HuH-7.5 (cell line): ENCODE measurements around the gene FEV.
A peak's percentile ranks its signal among the peaks of the same experiment; 100 is the strongest.

ENCODE experiments used
- DNase-seq: peaks from one replicate; pipeline ENCODE4 v3.0.0; 2011; ENCODE audit warnings: low spot score

The FEV gene

DNA sequence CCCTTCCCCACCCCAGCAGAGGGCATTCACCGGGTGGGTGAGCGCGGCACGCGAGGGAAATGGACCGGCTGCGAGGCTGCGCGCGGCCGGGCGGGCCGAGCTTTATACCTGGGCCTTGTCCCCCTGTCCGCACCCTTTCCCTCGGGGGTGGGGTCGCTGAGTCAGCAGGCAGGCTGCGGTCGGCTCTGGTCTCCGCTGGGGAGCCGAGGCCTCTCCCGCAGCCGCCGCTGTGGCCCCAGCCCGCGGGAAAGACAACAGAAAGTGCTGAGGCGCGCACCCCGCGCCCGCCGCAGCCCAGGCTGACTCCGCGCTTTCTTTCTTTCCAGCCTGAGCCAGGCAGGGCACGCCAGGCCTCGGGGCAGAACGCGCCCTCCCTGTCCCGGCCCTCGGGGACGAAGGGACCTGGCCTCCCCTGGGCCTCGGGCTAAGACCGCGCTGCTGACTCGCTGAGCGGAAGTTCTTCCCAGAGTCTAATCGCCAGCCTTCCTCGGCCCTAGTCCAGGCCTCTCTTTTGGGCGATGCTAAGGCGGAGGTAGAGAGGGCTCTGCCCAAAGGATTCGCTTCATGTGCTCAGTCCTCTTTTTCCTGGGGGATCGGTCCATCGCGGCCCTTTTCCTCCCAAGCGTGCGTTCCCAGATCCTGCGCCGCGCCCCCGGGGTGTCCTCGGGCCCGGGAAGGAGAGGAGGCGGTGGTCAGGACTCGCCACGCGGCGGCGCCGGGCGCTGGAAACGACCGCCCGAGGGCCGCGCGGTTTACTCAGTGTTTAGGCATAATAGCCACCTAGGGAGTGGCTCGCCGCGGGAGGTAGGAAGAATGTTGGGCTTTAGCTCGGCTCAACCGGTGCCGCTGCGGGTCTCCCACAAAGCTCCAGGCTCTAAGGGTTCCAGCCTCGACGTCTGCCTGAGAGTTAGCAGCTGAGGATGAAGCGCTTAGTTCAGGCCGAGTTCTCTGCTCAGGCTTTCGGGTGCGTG lies 8.6 kb upstream of the FEV start, which contains the start of gene CRYBA2:
CRYBA2 (minus strand) TSS at position 78 of the 971 bp plus-strand sequence. CDS start 246 bp downstream, outside the sequence.
- no peak for DNase-seq

DNA sequence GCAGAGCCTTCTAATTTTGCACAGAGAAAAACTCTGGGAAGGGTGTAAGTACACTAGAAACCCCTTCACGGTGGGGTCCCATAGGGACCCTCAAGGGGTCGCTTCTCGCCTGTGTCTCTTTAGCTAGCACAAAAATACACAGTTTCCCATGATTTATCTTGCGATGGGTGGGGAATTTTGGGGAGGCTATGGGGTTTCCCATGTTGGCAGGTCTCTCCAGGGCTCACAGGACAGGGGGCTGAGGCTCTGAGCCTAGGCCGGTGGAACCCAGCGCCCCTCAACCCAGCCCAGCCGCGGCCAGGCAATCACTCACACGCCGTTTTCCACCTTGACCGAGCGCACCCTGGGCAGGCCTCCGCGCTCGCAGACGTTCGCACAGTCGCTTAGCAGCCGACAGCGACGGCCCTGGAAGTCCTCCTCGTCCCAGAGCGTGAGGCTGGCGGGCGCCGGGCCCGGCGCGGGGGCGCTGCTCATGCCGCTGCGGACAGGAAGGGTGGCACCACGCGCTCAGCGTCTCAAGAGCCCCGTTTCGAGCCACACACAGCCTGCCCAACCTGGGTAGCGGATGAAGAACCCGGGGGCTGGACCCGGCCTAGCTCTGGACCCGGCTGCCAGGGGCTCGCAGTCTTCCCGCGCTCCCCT lies 7.8 kb upstream of the FEV start:
- DNase-seq: no peak

DNA sequence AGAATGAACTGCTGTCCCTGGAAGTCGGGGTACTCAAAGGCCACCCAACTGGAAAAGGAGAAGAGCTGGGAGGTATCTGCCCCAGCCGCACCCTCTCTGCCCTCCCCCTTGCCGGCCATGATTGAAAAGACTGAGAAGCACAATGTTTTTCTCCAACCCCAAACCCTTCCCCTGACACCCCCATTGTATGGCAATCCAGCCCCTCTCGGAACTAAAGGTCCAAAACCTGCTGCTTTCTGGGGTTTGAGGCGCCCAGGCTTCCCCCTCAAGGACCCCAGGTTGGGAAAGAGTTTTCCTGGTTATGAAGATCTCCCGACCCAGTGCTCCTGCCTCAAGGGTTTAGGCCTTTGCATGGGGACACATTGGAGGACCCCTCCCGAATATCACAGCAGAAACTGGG lies 7.2 kb upstream of the FEV start:
- no peak for DNase-seq

DNA sequence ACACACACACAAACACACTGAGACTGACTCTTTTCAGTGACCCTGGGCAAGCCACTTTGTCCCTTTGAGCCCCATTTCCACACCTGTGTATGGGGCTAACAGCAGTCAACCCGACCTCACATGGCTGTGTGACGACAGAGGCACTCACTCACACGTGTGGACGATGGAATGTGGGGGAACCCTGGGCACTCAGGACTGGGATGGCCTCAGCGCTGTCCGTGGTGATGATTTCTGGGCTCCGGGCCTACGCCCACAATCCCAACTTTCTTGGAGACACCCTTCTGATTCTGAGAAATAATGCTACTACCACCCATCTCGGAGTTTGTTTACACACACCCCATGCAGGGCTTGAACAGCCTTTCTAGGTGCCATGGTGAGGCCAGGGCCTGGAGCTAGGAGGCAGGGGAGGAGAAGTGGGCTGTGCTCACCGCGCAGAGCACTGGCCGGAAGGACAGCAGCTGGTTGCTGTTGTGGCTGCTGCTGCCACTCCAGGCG lies 6.7 kb upstream of the FEV start:
- no peak for DNase-seq

DNA sequence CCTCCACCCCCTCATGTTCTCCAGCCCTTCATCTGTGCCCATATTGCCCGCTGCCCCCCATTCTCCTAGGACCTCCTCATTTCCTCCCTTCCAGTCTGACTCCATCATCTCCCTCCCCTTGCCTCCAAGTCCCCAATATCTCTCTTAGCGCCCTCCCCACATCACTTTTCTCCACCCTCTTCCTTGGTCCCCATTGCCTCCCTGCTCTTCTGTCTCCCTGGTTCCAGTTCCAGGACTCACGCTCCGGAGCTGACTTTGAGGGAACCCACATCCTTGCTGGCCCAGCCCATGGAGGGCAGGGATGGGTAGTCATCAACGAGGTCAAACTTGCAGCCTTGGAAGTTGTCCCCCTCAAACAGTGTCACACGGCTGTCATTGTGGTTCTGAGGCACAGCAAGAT lies 5.6 kb upstream of the FEV start:
- DNase-seq: no peak

DNA sequence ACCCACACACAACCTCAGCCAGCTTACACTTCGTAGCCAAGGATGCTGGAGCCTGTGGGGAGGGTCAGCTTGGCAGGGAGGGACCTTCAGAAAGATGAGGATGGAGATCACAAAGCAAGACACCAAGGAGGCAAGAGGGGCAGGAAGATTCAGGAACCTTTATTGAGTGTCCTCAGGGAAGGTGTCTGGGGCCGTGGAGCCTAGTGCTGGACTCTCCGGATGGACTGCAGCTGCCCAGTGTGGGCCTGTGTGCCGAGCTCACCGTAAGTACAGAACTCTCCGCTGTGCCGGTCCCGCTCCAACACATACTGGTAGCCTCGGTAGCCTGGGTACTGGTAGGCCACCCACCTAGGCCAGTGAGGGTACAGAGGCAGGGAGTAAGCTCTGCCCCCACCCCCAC lies 5.1 kb upstream of the FEV start:
- DNase-seq: no peak

DNA sequence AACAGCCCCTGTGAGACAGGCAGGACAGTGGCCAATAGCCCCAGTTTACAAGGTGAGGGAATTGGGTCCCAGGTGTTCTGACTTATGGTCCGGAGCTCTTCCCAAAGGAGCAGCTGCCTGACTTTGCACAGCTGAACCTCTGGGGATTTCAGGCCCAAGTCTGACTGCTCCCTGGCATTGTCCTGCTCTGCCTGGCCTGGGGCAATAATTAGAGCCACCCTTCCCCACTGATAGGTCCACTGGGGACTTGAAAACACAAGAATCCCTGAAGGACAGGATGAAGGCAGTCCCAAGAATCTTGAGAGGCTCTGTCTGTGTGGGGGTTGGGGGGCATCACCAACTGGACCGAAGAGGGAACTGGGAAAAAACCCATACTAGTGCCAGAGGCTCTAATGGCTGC lies 3.7 kb upstream of the FEV start:
- no peak for DNase-seq

DNA sequence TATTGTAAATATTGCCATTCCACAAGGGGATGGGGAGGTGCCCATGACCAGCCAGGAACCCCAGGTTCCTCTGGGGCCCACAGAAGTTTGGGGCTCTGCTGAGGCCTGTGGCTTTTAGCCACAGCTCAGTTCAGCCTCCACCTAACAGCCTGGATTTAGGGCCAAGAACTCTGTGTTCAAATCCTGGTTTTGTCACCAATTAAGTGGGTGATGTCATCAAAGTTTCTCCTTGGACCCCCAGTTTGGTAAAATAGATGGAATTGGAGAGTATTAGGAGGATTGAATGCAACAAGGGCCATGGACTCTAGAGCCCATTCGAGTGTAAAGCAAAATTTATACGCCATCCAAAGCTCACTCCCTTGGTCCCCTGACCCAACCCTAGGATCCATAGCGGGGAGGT lies 3.2 kb upstream of the FEV start:
- no peak for DNase-seq

DNA sequence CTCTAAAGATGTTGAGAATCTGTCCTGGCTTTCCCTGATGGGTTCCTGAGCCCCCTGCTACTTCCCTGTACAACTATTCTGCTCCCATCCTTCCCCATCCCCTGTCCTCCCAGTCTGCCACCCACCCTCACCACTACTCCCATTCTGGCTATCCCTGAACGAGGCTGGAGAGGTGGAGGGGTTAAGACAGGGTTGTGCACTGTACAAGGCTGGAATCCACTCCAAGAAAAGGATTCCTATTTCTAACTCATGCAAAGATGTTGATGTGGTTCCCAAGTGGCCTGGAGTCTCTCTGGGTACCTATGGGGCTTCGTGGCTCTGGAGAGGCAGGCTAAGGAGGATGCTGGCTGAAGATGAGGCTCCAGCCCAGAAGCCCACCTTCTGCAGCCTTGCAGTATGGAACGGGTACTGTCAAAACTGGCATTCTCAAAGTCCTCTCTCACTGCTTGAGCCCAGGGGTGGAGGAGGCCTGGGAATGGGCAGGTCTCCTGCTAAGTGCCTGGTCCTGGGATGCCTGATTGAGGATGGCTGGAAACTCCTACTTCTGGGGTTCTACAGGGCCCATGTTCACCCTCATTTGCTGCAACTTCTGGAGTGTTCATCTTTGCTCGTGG lies 1.3 kb upstream of the FEV start:
- DNase-seq: peak; percentile 18

DNA sequence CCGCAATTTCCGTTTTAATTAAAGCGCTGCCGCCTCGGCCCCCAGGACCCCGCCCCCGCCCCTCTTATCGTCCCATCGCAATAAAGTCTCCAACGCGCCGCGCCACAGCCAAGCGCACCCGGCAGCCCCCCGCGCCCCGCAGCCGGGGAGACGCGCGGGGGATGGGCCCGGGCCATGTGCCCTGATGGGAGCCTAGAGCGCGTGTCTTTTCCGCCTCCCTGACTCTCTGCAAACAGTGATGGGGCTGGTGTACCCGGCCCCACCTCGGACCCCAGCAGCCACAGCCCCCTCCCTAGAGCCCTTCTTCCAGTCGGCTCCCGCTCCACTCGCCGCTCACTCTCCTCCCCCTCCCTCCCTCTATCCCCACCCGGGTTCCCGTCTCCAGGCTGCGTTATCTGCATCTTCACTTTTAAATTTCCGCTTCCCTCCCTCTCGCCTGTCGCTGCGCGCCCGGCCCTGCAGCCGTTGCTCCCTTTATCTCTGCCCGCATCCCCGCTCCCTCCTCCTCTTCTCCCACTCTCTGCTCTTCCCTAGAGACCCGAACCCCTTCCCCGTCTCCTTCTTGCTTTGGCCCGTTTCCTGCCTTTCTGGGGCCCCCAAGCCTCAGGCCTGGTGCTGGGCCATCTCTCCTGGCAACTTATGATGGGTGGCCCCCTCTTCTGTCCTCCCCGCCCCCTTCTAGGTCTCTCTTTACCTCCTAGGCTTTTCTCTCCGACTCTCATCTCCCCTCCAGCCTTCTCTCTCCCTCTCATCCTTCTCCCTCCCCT lies 524 bp upstream of the FEV start:
- peak; percentile 13 for DNase-seq

DNA sequence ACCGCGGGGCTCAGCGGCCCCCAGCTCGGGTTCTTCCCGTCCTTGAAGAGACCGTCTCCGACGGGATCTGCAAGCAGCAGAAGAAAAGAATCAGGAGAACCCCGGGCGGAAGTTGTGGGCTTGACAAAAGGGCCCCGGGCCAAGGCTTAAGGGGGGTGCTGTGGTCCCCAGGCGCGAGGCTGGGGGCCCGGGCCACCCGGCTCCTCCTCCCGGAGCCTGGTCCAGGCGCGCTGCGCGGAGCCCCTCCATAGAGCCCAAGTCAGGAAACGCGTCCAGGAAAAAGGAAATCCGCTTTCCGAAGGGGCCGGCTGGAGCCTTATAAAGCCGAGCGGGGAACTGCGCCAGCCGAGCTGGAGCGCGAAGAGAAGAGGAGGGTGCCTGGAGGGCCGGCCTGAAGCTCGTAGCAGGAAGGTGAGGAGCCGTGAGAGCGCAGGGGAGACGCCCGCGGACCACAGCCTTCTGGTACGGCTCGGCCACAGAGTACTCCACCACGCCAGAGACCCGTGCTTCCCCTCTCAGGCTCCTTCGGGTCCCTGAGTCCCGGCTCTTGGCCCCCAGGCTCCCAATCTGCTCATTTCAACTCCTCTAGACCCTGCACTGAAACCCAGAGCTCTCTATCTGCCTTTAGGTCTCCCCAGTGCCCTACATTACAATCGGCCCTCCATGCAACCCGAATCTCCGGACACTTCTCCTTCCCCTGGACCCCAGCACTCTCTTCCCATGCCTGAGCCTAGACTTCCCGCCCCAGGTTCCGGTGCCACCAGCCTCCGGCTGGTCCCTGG lies 554 bp downstream of the FEV start:
- peak; percentile 29 for DNase-seq

DNA sequence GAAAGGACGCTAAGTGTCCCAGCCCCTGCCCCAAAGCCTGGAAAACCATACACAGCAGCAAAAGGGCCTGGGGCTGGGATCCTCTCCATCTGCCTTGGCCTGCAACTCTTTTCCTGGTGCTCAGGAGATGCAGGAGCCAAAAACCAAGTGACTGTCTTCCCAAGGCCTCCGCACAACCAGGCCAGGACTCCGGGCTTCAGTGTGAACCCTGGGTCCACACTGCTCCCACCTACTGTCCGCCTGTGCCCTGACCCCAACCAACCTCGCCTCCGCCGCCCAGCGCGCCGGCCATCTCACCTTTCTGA lies 1.1 kb downstream of the FEV start:
- peak; percentile 19 for DNase-seq

DNA sequence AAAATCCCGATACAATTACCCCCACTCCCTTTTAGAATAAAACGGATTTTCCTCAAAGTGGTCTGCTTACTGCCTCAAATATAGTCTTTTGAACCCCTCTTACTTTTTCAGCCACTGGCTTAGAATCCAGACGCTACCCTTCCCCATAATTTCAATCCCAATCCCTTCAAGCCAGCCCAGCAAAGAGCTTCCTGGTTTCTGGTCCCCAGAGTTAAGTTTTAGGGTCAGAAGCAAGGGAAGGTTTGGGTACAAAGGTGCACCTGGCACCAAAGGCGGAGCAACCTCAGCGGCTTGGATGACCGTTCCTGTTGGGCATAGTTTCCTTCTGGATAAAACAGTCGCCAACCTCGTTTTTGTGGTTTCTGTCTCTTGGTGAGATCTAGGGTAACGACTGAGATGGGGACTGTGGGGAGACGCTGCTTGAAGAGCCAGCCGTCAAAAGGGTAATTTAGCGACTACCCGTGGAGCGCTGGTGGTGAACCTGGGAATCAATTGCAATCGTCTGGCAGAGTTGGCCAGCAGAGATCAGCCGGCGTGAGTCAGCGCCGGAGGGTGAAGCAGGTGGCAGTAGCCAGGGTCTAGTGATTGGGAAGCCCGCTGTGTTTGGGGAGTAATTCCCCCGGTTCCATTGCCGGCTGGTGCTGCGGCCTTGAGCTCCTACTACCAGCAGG lies 1.6 kb downstream of the FEV start:
- peak; percentile 24 for DNase-seq

DNA sequence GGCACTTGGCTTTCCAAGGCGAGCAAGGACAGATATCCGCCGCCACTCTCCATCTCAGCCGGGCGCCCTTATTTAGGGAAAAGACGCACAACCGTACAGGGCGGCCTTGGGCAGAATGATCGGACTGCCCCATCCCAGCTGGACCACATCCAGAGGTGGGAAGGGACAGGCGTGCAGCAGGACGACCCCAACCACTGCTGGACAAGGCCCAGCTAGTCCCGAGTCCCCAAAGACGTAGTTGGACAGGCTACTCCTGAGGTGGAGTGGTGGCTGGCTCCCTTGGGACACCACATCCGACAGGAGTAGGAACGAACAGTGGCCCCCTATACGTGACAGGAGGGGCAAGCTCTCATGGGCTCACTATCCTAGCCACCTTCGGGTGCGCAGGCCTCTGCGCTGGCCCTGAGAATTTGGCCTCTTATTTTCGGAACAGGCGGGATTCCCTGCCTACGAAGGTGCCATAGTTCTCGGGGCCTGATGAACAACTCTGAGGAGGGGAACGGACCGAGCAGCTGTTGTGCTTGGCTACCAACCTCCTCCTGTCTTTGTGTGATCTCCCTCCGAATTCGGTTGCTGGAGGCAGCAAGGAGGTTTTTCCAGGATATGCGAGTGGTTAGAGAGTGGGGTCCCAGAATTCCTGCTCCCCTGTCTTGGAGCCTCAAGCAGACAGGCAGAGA lies 2.3 kb downstream of the FEV start:
- peak; percentile 13 for DNase-seq

DNA sequence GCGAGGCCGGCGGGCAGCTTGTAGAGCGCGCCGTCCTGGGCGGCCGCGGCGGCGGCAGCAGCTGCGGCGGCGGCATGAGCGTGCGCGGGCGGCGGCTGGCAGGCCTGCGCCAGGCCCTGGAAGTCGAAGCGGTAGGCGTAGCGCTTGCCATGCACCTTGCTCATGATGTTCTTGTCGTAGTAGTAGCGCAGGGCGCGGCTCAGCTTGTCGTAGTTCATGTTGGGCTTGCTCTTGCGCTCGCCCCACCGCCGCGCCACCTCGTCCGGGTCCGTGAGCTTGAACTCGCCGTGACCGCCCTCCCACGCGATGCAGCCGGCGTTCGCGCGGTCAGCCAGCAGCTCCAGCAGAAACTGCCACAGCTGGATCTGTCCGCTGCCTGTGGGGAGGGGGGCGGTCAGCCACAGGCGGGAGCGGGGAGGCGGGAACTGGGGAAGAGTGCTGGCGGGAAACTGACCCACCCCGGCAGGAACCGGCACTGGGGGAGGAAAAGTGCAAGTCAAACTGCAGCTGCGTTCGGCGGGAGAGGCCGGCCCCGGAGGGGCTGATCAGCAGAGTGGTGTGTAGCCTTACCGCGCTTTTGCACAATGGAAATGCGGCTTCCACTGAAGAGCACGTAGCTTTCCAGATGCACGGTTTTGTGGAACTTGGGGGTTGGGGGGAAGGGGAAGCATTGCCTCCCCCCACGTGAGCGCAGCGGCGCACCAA lies 3.0 kb downstream of the FEV start:
- DNase-seq: peak; percentile 4

DNA sequence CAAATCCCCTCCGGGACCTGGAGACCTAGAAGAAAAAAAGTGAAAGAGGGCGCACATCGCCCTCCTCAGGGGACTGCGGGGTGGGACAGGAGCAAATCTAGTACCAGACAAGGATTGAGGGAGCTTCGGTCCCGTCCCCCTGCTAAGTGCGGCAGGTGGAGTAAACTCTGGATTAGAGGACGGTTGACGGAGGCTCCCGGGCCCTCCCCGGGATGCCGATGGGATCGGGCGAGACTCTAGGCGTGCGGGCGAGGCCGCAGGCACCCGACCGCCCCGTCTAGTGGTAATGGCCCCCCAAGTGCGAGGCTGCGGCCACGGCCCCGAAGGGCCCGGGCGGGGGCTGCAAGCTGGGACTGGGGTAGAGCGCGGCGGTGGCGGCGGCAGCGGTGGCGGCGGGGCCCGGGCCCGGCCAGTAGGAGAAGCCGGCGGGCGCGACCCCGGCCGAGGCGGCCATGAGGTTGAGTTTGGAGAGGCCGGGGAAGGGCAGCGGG lies 3.5 kb downstream of the FEV start:
- DNase-seq: peak; percentile 20

DNA sequence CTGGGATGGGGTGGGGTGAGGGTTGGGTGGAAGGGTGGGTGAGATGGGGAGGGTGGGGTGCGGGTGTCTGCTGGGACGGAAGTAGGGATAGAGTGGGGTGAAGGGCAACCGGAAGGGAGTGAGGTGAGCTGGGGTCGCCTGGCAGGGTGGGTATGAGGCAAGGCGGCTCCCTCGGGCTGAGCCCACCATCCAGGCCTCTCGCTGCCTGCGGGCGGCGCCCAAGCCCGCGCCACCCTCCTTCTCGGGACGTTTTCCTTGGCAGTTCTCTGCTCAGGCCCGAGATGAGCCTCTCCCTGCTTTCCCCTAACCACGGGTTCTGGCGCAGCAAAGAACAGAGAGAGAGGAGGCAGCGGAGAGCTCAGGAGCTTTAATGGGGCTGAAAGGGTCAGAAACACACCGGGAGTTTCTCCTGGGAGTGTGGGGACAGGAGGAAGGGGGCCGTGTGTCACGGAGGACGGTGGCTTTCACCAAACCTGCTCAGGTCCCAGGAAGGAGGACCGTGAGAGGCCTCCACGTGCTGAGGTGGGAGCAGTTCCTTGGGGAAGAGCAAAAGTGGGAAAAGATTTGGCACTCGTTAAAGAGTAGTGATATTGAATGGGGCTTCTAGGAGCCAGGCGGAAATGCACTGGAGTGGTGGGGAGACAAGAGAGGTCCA lies 4.1 kb downstream of the FEV start:
- DNase-seq: peak; percentile 6

DNA sequence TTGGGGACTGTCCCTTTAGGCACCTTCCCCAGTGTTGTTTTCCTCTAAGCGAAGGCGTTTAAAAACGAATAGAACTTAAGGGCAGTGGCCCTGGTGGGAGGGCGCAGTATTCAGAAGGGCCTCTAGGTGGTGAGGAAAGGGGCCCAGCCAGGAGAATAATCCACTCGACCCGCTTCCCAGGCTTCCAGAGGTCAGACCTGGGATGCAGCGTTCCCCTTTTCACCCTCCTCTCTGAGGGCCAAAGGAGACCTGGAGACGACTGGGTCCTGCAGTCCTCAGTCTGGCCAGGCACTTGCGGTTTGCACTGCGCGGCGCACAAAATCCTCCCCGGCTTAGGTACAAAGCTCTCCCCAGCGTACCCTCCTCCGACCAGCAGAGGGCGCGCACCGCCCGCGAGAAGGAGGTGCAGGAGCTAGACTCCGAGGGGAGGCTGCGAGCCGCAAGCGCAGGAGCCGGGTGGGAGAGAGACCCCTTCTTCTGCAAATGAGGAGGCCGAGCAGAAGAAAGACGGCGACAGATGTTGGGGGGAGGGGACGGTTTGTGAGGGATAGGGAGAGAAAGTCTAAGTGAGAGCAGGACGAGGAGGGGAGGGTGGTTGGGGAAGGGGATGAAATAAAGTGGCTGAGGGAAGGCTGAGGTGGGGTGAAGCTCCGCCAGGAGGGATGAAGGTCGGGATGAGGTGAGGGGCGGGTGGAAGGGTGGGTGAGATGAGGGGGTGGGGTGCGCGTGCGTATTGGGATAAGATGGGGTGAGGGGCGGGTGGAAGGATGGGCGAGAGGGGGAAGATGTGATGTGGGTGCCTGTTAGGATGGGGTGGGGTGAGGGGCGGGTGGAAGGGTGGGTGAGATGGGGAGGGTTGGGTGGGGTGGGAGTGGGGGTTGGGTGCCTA lies 4.9 kb downstream of the FEV start:
- DNase-seq: peak; percentile 91
